SK-N-DZ (cell line): ENCODE measurements around the gene FIBIN.

ENCODE experiments used
- DNase-seq: peaks from one replicate; pipeline ENCODE4 v3.0.0-alpha.2; 2015; ENCODE audit warnings: low spot score

FIBIN gene

GRCh38 chr11:27020751-27021150 is 26.8 kb downstream of the FIBIN start:
- no peak for DNase-seq

DNA sequence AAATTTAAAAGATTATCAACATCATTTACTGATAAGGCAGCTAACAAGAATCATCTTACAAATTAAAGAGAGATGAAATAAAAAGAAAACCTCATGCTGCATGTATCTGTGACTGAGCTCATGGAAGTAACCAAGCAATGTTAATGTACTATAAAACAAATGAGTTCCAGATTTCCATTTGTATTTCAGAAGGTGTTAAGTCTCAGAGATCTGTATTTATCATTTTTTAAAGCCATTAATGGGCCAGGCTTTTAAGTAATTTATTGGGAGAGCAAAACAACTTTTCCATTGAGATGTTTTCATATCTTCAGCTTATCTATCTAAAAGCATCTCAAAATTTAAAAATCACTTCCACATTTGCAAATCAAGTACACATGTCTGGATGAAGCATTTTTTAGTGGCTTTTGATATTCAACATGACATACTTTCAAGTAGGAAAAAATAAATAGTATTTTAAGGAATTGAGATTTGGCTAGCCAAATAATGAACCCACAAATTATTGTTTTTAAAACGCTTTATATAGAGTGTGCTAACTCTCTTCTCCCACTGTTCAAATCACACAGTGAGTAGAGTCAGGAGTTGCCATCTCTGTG is 28.8 kb downstream of the FIBIN start:
- DNase-seq, result no peak

- DNase-seq, result no peak
These were observed 31.0 kb downstream of the FIBIN start for GRCh38 chr11:27024865-27025264.

GRCh38 chr11:27025312-27025955 is 31.5 kb downstream of the FIBIN start:
- DNase-seq, result no peak

DNA sequence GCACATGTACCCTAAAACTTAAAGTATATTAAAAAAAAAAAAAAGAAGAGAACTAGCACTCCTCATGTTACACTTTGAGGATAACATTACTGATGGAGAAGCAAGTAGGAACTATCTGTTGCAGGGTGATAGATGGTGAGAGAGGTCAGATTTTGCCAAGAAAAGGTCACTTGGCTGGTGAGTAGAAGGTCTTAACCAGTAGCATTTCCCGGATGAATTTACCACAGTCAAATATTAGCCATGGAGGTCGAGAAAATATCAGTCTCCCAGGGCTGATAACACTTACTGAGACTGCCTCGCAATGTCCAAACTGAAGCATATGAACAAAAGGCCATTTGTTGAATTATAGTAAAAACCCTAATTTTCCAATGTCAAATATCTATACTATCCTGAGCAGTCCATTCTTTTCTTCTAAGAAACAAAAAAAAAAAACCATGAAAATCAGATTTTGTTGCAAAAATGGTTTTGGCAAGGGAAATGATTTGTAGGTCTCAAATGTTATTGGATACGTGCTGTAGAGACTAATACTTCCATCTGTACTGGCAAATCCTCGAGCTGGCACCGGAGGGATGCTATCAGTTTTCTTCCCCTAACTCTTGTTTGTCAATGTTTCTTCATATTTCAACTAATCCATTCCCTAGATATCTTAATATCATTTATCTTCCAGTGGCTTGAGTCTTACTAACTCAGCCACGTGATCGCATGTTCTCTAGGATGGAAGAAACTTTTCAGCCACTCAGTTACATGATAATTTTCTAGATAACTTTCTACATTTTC is 32.2 kb downstream of the FIBIN start:
- no peak for DNase-seq

GRCh38 chr11:27028561-27028965 is 34.7 kb downstream of the FIBIN start:
- no peak for DNase-seq

- no peak for DNase-seq
These were observed 36.1 kb downstream of the FIBIN start for GRCh38 chr11:27029966-27030365.

DNA sequence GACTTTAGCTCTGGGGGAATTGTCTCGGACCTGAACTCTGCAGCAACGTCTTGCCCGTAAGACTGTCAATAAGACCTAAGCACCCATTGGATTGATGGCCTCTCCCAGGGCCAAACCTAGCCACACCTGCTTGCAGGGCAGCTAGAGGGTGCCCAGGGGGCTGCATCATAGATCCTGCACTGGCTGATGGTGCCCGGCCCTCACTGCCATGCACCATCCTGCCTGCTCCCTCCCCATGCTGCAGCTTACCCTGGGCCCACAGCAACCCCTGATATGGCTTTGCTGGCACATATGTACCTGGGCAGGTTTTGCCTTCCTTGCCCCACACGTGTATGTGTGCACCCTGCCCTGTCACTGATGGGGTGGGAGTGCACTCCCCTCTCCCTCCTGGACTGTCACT is 37.8 kb downstream of the FIBIN start:
- DNase-seq, result no peak

DNA sequence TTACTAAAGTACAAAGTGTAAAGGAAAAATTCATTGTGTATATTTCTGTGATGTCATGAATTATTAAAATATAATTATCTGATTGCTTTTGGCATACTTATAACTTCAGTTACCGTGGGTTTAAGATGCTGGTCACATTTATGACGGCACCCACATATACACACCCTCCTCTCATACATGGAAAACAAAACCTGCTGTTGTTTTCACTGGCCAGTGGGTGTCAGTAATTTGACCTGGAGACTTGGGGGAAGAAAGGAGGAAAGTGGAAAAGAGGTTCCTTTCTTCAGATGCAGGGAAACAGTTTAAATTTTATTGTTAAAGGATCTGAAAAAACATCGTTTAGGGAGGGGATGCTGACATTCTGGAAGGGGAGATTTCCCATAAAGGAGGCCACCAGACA is 46.0 kb downstream of the FIBIN start:
- DNase-seq, result no peak

GRCh38 chr11:27040302-27041115 is 46.6 kb downstream of the FIBIN start, which contains the start of gene BBOX1:
TSS of gene BBOX1 (plus strand) at chr11:27040815. CDS start at chr11:27055431, 14,616 bp downstream.
- no peak for DNase-seq

- no peak for DNase-seq
These were observed 47.4 kb downstream of the FIBIN start for GRCh38 chr11:27041141-27041899.
